ENCODE data around the gene SYNPO.

GRCh38 chr5:150671509-150672236, 31.2 kb downstream of the SYNPO start:
- no peak for TF ChIP-seq CTCF (conservative IDR thresholded peaks at IDR 0.05)
- TF ChIP-seq ZFX (IDR thresholded peaks at IDR 0.05), result no peak
